Measurements from ENCODE around the gene ULK2.

Gene ULK2

DNA sequence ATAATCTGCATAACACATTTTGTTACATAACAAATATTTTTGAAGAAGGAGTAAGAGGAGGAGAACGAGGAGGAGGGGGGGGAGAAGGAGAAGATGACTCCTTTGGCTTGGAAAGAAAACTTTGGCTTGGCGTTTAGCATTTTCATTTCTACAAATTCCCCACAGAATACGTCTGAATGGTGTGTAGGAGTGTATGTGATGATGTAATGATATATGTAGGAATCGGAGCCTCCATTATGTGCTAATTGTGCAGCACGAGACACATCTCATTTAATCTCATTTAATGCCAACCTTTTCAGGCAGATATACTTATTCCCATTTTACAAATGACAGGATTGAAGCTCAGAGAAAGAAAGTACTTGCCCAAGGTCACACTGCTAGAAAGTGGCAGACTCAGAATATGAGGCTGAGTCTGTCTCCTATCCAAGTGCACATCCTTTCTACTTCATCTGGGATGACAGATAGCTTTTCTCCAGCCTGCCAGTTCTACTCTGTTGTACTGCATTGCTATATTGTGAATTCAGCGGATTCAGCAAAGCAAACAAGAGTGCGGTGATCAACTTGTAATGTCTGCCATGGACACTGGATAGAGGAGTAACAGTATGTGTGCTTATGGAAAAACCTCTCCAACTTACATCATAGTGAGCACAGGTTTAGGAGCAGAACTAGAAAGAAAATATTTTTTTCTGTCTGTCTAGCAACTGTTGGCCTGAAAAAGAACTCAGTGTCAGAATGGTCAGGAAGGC is 140.9 kb downstream of the ULK2 start:
- no peak for DNase-seq (ENCODE audit: low spot score)

DNA sequence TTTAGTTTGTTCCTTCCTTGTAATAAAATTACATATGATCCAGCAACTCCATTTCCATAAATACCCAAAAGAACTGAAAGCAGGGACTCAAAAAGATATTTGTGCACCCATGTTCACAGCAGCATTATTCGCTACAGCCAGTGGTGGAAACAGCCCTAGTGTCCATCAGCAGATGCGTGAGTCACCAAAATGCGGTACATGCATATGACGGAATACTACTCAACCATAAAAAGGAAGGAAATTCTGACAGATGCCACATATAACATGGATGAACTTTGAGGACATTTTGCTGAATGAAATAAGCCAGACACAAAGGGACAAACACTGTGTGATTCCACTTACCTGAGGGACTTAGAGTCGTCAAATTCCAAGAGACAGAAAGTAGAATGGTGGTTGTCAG is 142.2 kb downstream of the ULK2 start:
- DNase-seq (ENCODE audit: low spot score) = no peak

DNA sequence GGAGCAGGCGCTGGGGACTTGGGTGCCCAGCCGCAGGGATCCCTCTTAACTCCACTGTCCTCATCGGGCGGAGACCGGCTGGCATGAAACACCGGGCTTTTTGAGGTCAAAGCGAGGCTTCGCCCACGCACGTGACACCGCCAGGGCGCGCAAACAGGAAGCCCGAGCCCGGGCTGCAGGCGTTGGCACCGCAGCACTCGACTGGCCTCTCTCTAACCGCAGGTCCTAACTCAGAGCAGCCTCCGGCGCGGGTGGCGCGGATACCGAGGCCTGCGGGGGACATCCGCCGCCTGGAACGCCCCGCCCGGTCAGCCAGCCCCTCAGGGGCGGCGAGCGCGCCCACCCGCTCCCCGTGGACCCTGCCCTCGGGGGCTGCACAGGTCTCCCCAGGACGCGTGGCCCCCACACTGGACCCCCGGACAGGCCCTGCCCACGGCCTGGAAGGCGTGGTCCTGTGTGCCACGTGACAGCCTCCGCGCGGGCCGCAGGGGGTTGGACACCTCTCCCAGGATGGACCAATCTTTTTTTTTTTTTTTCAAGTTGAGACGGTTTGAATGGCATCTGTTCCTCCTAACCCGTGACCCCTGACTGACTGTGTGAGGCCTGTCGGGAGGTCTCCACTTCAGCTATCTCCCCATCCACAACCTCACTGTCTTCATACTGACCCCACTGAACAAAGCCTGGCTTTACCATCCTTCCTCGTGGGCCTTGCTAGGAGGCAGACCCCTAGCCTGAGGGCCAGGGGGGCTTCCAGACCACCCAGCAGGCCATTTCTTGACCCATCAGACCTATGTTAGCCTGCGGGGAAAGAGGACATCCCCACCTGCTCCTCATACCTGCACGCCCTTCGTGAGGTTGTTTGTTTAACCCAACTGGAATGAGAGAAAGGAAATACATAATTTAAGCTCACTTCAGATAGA is 143.0 kb downstream of the ULK2 start:
- no peak for DNase-seq (ENCODE audit: low spot score)

DNA sequence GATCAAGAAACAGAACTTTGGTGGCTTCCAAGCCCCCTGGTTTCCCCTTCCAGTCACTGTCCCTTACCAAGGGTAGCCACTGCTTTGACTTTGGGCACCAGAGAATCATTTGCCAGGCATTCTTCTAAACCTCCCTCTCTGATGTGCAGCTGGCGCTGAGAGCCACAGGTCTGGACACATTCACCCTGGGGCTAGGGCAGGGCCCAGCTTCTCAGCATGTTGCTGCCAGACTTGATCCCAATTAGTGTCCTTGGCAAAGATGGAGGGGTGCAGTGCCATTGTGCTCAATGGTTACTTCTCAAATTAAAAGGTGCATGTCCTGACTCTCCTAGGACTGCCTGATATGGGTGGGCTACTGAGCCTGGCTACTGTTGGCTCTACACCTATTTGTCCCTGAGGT is 143.8 kb downstream of the ULK2 start:
- no peak for DNase-seq (ENCODE audit: low spot score)
